HuH-7.5 (cell line): ENCODE data around the gene P2RX1.

Experiments used
- DNase-seq: peaks from one replicate; pipeline ENCODE4 v3.0.0; 2011; ENCODE audit warnings: low spot score

Gene P2RX1

DNA sequence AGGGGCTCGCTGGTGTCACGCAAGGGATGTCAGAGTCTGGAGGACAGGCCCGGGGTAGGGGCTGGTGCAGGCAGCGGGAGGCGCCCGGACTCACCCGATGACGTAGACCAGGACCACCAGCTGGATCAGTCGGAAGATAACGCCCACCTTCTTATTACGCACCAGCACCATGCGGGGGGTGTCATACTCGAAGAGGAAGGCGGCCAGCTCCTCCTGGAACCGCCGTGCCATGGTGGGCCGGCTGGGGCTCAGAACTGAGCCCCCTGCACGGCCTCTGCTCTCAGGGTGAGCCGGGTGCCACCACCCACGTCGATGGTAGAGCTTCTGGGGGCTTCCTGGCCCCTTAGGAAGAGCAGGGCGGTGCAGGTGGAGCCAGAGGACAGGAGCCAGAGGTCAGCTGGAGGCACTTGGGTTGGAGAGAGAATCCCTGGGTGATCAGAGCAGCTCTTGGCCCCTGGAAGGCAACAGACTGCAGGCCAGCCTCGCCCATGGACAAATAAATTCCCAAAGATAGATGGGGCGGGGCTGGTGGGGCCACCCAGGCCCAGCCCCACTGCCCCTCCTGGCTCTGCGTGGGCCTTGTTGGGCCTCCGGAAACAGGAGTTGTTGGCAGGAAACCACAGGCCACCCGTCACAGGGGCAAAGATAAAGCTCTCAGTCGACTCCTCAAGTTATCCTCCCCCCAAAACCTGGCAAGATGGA, at the start of gene P2RX1:
Gene P2RX1, minus strand, starts transcription at position 471 of the 702 bp plus-strand sequence. Its CDS starts 240 bp downstream, at position 231.
- DNase-seq: no peak

DNA sequence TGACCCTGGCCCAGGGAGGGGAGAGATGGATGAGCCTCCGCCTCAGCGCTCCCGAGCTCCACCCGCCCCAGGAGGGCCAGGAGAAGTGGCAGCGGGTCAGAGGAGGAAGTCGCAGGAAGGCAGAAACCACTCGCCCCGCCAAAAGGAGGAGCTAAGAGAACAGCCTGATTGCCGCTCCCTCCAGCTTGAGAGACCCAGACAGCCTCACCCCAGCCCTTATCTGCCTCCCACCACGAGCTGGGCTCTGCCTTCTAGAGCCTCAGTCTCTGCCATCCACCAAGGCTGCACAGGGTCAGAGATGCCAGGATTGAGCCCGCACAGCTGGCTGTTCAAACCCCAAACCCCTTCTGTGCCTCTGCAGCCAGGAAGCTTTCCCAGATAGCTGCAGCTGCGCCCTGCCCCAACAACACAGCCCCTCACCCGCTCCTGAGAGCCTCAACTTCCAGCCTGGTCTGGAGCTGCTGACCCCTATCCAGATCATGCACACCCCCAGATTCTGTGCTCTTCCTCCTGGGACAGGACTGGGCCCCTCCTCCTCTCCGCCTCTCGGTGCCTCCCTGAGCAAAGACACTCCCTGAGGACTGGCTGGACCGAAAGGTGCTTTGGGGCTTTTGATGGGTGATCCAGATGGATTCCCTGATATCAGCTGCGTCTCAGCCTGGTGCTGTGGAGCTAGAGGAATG, 49.0 kb upstream of the P2RX1 start:
- DNase-seq: peak; percentile 73

DNA sequence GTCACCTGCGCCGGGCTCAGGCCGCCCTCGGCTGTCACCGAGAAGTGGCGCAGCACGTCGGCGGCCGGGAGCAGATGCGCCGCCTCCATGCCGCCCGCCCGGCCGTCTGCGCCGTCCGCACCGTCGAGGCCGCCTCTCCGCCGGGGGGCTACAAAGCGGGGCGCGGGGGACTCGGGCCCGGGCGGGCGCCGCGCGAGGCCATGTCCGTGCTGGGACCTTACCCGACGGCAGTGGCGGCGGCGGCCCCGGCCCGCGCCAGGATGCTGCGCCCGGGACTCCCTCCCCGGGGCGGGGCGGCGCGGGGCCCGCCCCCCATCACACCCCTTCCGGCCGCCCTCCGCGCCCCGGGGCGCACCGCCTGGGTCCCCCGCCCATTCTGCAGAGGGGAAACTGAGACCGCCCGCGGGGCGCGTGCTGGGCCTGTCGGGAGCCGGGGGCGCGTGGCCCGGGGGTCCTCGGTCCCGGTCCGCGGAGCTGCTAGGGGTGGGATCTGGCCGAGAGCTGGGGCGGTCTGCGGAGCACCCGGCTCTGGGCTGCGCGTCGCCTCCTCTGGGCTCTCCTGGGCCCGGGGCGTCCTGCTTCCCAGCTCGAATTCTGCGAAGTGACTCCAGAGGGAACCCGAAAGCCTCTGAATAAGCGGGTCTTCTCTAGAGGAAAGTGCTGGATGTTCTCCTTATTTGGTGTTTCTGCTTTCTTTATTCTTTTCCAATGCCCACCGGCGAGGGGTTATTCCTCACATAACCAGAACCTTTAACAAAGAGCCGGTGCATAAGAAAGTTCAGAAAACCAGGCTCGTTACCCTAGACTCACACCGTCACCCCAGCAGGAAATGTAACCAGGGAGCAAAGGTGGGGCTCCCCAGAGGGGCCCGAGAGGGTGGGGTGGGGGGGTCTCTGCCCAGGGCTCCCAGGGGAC, 48.2 kb upstream of the P2RX1 start, which contains the start of gene ATP2A3:
Gene ATP2A3, minus strand, starts transcription at position 235 of the 915 bp plus-strand sequence. Its CDS starts 146 bp downstream, at position 89.
- DNase-seq: no peak

DNA sequence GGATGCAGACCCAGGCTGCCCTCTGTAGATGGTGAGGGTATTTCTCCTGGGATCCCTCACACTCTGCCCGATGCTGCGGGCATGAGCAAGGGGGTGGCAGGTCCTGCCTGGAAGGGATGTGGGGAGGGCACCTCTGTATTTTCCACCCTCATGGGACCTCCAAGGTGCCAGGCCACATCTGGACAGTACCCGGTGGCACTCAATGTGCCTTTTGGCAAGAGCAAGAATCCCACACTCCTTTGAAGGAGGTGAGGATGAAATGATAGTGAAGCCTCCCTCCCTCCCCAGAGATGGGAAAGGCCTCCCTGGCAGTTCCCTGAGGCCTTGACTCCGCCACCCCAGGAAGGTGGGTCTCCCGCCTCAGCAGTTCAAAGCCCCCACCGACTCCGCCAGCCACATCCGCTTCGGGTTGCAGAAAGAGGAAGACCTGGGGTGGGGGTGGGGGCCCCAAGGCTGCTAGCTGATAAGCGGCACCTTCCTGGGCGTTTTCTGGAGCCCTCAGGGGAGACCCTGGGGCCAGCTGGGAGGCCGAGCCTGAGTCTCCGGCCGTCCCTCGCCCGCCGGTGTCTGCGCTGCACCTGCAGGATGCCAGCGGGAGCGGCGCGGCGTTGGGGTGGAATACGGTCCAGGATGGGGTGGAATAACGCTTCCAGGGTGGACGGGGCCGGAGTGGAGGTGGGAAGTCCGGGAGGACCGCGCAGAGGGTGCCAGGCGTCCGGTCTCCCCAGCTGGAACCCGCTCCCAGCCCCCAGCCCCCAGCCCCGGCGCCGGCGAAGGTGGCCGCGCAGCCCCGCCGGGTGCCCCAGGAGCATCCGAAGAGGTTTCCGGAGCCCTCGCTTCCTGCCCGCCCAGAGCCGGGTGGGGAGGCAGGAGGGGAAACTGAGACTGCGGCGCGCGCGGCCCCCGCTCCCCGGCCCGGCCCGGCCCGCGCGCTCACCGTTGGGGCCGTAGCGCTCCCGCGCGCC, 47.3 kb upstream of the P2RX1 start:
- no peak for DNase-seq

DNA sequence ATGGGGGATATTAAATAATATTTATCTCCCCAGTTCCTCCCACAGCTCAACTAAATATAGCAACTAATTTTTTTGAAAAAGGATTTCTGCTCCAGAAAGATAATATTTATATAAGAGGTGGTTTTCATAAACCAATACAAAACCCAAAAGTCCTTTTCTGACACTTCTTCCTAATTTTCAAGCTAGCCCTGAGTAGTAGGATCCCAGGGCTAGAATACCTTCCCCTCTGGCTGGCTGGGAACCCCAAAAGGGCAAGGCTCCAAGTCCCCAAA, 46.6 kb upstream of the P2RX1 start:
- no peak for DNase-seq

DNA sequence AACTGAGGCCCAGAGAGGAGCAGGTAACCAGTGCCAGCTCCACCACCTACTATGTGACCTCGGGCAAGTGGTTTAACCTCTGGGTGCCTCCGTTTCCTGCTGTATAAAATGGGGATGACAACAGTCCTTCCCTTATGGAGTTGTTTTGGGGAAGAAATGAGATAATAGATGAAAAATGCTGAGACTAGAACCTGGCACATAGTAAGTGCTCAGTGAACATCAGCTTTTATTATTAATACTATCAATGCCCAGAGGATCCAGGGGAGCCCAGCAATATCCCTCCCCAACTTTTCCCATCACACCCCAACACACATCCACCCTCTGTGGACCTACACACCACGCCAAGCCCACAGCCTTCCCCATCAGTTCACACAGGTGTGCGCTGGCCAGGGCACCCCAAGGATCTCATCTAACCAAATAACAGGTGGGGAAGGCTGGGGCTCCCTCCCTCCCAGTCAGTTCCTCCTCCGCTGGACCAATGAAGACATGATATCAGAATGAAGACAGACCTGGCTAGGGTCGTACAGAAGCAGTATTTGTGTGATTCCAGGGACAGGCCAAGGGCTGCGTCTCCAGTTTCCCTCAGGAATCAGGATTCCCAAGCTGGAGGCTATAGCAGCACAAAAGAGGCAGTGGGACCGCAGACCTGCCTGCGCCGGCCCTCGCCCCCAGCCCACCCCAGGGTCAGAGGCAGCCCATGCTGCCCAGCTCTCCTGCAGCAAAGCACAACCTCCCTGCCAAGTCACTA, 46.1 kb upstream of the P2RX1 start:
- no peak for DNase-seq

DNA sequence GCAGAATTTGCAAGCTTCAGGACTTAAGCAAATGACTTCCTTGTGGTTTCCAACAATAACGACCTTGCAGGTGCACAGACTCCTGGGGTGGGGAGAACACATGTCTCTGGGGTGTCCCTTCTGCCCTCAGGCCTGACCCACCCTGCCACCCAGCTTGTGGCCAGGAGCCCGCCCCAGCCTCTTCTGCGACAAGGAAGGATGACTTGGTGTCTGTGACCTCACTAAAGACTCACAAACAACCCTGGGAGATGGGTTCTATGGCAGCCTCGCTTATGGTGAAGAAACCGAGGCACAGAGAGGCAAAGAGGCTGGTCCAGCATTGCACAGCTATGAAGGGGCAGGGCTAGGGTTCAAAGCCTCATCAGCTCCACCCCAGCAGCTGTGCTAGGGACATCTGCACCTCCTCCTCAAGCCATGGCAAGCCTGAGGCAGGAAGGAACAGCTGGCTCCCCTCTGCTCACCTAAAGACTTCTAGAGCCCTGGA, 45.3 kb upstream of the P2RX1 start:
- no peak for DNase-seq

DNA sequence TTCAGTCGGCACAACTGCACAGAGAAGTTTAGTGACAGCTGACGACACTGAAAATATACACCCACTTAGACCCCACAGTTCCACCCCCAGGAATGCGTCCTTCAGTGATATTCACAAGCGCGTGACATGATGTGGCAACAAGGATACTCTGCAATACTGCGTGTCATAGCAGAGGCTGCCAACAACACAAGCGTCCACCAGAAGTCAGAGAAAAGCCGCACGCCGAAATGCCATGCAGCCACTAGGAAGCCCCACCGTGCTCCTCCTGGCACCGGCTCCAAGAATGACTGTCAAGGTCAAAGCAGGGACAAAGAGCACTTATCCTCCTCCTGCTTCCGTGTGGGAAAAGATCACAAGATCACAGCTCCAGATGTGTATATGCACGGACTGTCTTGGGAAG, 44.5 kb upstream of the P2RX1 start:
- DNase-seq: no peak

DNA sequence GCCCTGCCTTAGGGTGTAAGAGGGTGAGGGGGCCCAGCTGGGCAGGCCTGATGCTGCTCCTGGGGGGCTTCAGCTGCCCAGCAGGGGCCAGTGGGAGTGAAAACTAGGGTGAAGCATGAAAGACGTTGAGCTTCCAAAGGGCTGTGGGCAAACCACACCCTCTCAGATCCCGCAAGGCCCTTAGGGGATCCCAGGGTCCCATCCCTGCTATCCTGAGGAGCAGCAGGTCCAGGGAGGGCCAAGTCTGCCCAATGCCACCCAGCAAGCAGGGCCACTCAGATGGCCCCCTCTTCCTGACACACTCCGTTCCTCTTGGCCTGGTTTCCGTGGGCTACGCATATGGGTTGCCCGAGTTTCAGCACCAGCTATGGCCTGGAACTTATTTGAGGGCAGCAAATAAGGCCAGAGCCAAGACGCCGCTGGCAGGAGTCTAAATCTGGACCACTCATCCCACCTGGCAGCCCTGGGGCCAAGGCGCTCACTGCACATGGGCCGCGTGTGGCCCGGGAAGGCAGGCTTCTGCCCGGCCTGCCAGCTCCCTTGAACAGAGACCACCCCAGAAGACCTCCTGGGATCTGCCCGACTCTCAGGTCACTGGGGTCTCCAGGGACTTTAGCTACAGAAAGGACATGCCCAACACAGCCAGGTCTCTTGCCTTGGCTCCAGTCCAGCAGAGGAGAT, 43.8 kb upstream of the P2RX1 start:
- no peak for DNase-seq

DNA sequence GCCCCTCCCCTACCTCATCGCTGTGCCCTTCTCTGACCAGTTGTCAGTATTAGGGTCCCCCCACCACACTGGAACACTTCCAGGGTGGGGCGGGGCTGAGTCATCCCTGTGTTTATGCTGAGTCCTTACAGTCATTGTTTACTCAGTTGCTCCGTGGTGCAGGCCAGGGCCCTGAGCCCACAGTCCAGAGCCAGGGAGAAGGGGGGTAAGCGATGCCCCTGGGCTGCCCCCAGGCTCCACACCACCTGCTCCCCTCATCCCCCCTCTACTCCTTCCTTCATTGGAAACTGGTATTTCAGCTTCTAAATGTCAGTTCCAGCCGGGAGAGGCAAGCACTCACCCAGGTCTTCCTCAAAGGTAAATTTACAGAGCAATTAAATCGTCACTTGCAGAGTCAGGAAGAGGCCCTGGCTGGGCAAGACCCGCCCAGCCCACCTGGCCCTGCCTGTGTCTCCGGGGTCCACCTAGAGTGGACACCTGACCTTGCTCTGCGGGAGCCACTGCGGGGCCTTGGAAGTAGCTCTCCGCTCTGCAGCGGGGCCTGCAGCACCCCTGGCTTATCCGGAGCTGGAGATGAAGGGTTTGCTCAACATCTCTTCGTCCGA, 43.1 kb upstream of the P2RX1 start:
- DNase-seq: peak; percentile 70

DNA sequence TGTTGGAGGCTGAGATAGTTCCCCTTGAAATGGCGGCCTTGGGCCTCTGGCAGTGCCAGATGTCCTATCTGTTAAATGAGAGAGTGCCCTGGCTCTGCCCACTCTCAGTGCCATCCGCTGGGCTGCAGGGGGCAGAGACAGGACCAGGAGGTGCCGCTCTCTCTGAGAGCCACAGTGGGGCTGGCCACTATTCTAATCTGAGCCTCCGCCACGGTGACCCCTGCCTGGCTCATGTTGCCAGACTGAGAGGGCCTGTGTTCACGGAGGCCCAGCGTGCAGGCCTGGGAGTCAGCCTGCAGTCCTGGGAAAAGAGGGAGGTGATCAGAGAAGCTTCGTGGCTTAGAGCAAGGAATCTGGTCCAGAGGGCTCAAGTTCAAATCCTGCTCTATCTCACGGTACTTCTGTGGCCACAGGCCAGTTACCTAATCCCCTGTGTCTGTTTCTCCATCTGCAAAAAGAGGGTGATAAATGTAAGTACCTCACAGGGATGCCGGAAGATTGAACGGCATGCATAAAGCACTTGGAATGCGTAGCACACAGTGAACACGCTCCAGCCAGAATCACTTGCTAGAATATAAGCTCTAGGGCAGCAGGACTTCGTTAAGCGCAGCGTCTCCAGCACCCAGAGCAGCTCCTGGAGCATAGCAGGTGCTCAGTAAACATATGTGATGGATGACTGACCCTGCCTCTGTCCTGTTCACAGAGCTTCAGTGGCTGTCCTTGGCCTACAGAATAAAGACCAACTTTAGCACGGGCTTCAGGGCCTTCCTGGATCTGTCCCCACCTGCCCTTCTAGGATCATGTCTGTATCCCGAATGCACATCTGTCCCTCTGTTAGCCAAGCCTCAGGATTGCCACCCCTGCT, 41.7 kb upstream of the P2RX1 start:
- DNase-seq: no peak

DNA sequence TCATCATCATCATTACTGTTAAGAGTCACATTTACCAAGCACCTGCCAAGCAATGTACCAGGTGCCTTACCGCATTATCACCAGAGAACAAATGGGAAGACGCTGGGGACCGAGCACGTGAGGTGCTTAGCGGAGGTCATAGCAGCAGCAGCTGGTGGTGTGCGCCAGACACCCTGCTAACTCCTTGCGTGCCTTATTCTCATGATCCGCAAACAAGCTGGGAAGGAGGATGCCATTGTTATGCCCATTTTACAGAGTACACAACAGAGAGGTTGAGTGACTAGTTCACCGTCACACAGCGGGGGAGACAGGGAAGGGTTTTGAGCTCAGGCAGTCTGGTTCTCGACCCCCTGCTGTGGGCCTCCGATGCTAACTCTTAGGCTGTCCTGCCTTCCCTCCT, 40.7 kb upstream of the P2RX1 start:
- DNase-seq: no peak

DNA sequence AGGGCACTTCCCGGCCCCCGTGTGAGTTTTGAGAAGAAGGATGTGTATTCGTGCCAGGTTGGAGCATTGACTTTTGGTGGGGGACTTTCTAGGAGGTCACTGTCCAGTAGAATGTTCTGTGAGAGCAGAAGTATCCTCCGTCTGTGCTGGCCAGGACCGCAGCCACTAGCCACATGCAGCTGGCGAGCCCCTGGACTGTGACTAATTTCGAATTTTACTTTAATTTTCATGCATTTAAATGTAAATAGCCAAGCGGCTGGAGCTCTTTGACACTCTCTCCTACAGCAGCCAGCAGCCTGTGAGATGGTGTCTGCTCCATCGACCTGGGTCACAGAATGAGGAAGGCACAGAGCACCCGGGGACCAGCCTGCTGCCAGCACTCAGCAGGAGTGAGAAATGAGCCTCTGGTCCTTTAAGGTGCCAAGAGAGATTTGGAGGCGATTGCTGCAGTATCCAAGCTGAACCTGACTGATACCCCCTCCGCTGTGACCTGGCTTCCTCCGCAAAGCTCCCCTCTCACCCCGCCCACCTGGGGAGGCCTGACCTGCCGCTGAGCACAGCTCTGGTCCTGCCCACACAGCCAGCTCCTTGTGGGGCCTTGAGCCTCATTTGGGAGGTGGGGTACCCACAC, 40.2 kb upstream of the P2RX1 start:
- no peak for DNase-seq

DNA sequence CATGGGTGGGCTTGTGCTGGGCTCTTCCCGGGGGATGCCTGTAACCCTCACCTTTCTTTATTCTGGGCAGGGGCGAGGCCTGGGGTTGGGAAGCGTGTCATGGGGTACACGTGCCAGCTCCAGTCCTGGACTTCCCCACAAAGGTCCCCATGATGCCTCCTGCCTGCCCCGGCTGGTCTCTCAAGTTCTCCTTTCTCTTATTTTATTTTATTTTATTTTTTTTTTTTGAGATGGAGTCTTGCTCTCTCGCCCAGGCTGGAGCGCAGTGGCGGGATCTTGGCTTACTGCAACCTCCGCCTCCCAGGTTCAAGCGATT, 39.4 kb upstream of the P2RX1 start:
- no peak for DNase-seq

DNA sequence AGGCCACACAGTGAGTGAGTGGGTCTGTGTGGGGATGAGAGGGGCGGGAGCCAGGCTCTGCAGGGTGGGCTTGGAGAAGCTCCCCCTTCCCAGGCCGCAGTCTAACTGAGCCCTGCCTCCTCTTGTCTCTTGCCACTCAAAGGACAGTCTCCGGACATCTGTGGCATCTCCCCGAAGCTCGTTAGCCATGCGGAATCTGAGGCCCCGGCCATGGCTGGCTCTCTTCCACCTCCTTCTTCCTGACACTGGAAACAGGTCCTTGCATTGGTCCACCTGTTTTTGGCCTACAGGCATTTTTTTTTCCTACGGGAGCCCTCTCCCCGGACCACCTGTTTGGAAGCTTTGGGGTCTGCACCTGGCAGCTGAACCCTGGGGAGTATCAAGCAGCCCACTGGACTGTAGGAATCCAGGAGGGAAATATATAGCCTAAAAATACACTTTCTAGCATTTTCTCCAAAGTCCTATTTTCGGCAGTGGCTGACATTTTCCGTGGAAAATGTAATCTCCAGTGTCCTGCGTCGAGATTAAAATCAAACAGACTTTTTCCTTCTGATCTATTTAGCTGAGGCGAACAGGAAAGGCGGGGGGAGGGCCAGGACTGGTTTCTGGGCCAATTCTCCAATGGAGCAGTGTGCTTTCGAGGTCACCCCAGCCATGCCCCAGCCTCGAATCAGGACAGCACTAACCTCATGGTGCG, 38.9 kb upstream of the P2RX1 start:
- no peak for DNase-seq

DNA sequence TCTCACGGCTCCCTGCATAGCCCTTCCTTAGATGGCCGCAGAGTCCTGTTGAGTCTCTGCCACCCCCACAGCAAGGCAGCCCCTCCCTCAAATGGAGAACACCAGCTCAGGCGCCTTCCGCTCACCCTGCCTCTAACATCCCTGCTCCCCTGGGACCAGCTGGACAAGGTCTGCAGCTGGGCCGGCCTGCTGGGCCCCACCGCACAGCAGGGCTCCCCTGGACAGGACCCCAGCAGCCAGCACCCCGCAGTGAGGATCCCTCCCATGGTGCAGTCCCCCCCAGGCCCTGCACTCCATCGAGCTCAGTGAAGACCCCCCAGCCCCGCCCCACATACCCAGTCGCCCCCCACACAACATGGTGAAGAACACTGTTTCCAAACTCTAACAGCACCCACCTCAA, 37.8 kb upstream of the P2RX1 start:
- DNase-seq: no peak

DNA sequence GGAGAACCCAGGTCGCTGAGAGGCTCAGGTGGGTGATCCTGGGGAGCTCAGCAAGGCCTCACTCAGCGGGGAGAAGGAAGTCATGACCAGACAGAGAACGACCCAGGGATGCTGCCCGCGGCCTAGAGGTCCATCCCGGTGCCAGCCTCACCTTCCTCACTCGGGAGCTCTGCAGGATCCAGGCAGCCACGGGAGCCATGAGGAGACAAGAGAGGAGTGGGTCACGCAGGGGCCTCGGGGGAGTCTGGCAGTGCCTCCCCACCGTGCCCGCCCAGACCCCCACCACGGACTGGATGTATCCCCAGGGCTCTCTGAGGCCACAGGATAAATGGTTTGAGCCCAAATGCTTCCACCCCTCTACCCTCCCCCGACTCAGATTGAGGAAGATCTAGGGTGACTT, 37.3 kb upstream of the P2RX1 start:
- DNase-seq: no peak

DNA sequence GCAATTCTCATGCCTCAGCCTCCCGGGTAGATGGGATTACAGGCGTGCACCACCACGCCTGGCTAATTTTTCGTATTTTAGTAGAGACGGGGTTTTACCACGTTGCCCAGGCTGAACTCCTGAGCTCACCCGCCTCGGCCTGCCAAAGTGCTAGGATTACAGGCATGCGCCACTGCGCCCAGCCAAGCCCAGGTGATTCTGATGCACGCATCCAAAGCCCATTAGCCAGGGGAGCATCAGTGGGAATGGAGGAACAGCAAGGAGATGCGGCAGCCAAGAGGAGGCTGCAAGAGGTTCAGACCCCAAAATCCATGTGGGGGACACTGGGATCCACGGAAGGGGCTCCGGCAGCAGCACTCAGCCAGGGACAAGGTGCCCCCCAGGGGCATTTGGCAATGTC, 35.9 kb upstream of the P2RX1 start:
- no peak for DNase-seq
